Measurements from ENCODE around the gene OCRL.

Gene OCRL

GRCh38 chrX:129585167-129585566, 45.1 kb downstream of the OCRL start:
- DNase-seq (ENCODE audit: low read depth in 2 of 2), result no peak

- no peak for DNase-seq (ENCODE audit: low read depth in 2 of 2)
Observed at GRCh38 chrX:129585691-129586090, 45.6 kb downstream of the OCRL start.

- no peak for DNase-seq (ENCODE audit: low read depth in 2 of 2)
Observed at GRCh38 chrX:129586446-129586845, 46.4 kb downstream of the OCRL start.

GRCh38 chrX:129590596-129590995, 50.5 kb downstream of the OCRL start:
- DNase-seq (ENCODE audit: low read depth in 2 of 2), result no peak

- DNase-seq (ENCODE audit: low read depth in 2 of 2), result no peak
Observed at GRCh38 chrX:129593137-129593536, 53.1 kb downstream of the OCRL start.

GRCh38 chrX:129594781-129595180, 54.7 kb downstream of the OCRL start:
- DNase-seq (ENCODE audit: low read depth in 2 of 2), result no peak

- DNase-seq (ENCODE audit: low read depth in 2 of 2), result no peak
Observed at GRCh38 chrX:129596077-129596476, 56.0 kb downstream of the OCRL start.

- DNase-seq (ENCODE audit: low read depth in 2 of 2), result no peak
Observed at GRCh38 chrX:129597905-129598304, 57.8 kb downstream of the OCRL start.

- no peak for DNase-seq (ENCODE audit: low read depth in 2 of 2)
Observed at GRCh38 chrX:129599499-129599898, 59.4 kb downstream of the OCRL start.

GRCh38 chrX:129599996-129600395, 59.9 kb downstream of the OCRL start:
- DNase-seq (ENCODE audit: low read depth in 2 of 2), result no peak

GRCh38 chrX:129600981-129601424, 60.9 kb downstream of the OCRL start:
- DNase-seq (ENCODE audit: low read depth in 2 of 2), result no peak

GRCh38 chrX:129606918-129607317, 66.9 kb downstream of the OCRL start:
- DNase-seq (ENCODE audit: low read depth in 2 of 2), result peak; percentile 20 to 37

- DNase-seq (ENCODE audit: low read depth in 2 of 2), result no peak
Observed at GRCh38 chrX:129608496-129608895, 68.4 kb downstream of the OCRL start.

GRCh38 chrX:129609395-129609794, 69.3 kb downstream of the OCRL start:
- no peak for DNase-seq (ENCODE audit: low read depth in 2 of 2)

- DNase-seq (ENCODE audit: low read depth in 2 of 2), result no peak
Observed at GRCh38 chrX:129612396-129612795, 72.3 kb downstream of the OCRL start.

- no peak for DNase-seq (ENCODE audit: low read depth in 2 of 2)
Observed at GRCh38 chrX:129613596-129613995, 73.5 kb downstream of the OCRL start.

GRCh38 chrX:129614481-129615255, 74.6 kb downstream of the OCRL start:
- no peak for DNase-seq (ENCODE audit: low read depth in 2 of 2)

- no peak for DNase-seq (ENCODE audit: low read depth in 2 of 2)
Observed at GRCh38 chrX:129617420-129617819, 77.4 kb downstream of the OCRL start.

- DNase-seq (ENCODE audit: low read depth in 2 of 2), result no peak
Observed at GRCh38 chrX:129618997-129619396, 78.9 kb downstream of the OCRL start.

- DNase-seq (ENCODE audit: low read depth in 2 of 2), result no peak
Observed at GRCh38 chrX:129622757-129623301, 82.8 kb downstream of the OCRL start.

GRCh38 chrX:129626026-129626425, 86.0 kb downstream of the OCRL start:
- no peak for DNase-seq (ENCODE audit: low read depth in 2 of 2)

- DNase-seq (ENCODE audit: low read depth in 2 of 2), result no peak
Observed at GRCh38 chrX:129629837-129630236, 89.8 kb downstream of the OCRL start.

- DNase-seq (ENCODE audit: low read depth in 2 of 2), result no peak
Observed at GRCh38 chrX:129631849-129632248, 91.8 kb downstream of the OCRL start.

GRCh38 chrX:129632443-129632842, 92.4 kb downstream of the OCRL start:
- no peak for DNase-seq (ENCODE audit: low read depth in 2 of 2)
